CD8-positive, alpha-beta memory T cell (primary cell): ENCODE data around the gene ARPC5. TPM values are rescaled to one million over a fixed set of nuclear protein-coding genes. Genes with fewer than 3 reads are reported as not detected.
"Not testable (repeated sequence)": the region's sequence is repeated elsewhere in the genome, so short reads cannot be mapped to it uniquely, and the experiment has no call there.

ENCODE experiments used
- CTCF ChIA-PET: fragments of 350-600 bp; sonication (Branson Sonifier 250); formaldehyde crosslinking; loops from one replicate; lab custom pipeline; 2021; ENCODE audit warnings: antibody characterized with exemption; lab: Charles Lee
- POLR2A ChIA-PET: fragments of 350-600 bp; sonication (Branson Sonifier 250); formaldehyde crosslinking; loops from one replicate; lab custom pipeline; 2021; ENCODE audit warnings: antibody characterized with exemption; lab: Charles Lee
- DNase-seq, 5 donors: peaks; one replicate each; pipeline versions ENCODE4 v3.0.0 to v3.0.0-alpha.2; 2020 to 2022; ENCODE audit warnings: mixed read lengths in 1 of 5
- H3K27ac ChIP-seq: one replicate; pipeline ENCODE4 v1.7.0; 2013; ENCODE audit warnings: low read depth, mild to moderate bottlenecking, low read length, moderate library complexity
- H3K27me3 ChIP-seq: 2 replicates; pipeline ENCODE4 v1.7.0; 2013; ENCODE audit warnings: low read length, mild to moderate bottlenecking; ENCODE audit not compliant: insufficient read depth, poor library complexity, severe bottlenecking
- H3K36me3 ChIP-seq: 2 replicates; pipeline ENCODE4 v1.7.0; 2013; ENCODE audit warnings: mild to moderate bottlenecking, low read length, moderate library complexity; ENCODE audit not compliant: insufficient read depth
- H3K4me1 ChIP-seq: 2 replicates; pipeline ENCODE4 v1.7.0; 2013; ENCODE audit warnings: mild to moderate bottlenecking, low read length, moderate library complexity; ENCODE audit not compliant: insufficient read depth
- H3K4me3 ChIP-seq: 2 replicates; pipeline ENCODE4 v1.7.0; 2013; ENCODE audit warnings: mild to moderate bottlenecking, low read length
- H3K9me3 ChIP-seq: 2 replicates; pipeline ENCODE4 v1.7.0; 2013; ENCODE audit warnings: mild to moderate bottlenecking, low read length
- H3K27ac Mint-ChIP-seq, 8 donors: one replicate each; pipeline ENCODE4 v1.8.0; 2020 to 2021; ENCODE audit warnings: mixed read lengths in 8 of 8, mild to moderate bottlenecking in 6 of 8, inconsistent platforms in 3 of 8, moderate library complexity in 3 of 8
- H3K27me3 Mint-ChIP-seq, 2 donors: one replicate each; pipeline ENCODE4 v1.8.0; 2020 to 2021; ENCODE audit warnings: mixed read lengths in 2 of 2, mild to moderate bottlenecking in 1 of 2, moderate library complexity in 1 of 2
- H3K36me3 Mint-ChIP-seq, 3 donors: one replicate each; pipeline ENCODE4 v1.8.0; 2020 to 2021; ENCODE audit warnings: mixed read lengths in 3 of 3, inconsistent platforms in 1 of 3, mild to moderate bottlenecking in 1 of 3
- H3K4me1 Mint-ChIP-seq, 3 donors: one replicate each; pipeline ENCODE4 v1.8.0; 2020 to 2021; ENCODE audit warnings: mixed read lengths in 3 of 3, inconsistent platforms in 1 of 3, mild to moderate bottlenecking in 1 of 3
- H3K4me3 Mint-ChIP-seq, 7 donors: one replicate each; pipeline ENCODE4 v1.8.0; 2020 to 2021; ENCODE audit warnings: mixed read lengths in 7 of 7, mild to moderate bottlenecking in 6 of 7, moderate library complexity in 4 of 7, inconsistent platforms in 2 of 7
- H3K9me3 Mint-ChIP-seq, 5 donors: one replicate each; pipeline ENCODE4 v1.8.0; 2020 to 2022; ENCODE audit warnings: mixed read lengths in 5 of 5, mild to moderate bottlenecking in 3 of 5, moderate library complexity in 2 of 5, inconsistent platforms in 1 of 5
- polyA plus RNA-seq: library from polyadenylated mRNA; unstranded; fragments of 300-500 nt; fragmentation: Illumina TruSeq; gene quantifications from one replicate; pipeline ENCODE4 v1.2.3, GENCODE V29; 2021
- total RNA-seq, 2 experiments: library from RNA; stranded (reverse); gene quantifications; one replicate each; pipeline ENCODE4 v1.2.3, GENCODE V29; 2021

The ARPC5 gene
- total and polyA plus RNA-seq, 3 experiments from 2014 or later: 142 to 414 (median 146) TPM

GRCh38 chr1:183622884-183623785 lies 12.4 kb downstream of the ARPC5 start:
- H3K4me1 ChIP-seq: peaks cover 9% of the 10 kb centered on the region
- peak; percentile 7 to 55 (median 29) for DNase-seq
- peaks cover 8% of the 10 kb centered on the region for H3K36me3 ChIP-seq
- POLR2A ChIA-PET: no interaction called here
- Mint-ChIP-seq H3K4me3 (no peak overlapping the region), H3K27ac (peak overlapping the region in 7 of 8 donors; percentile 19 to 92 (median 71)), H3K36me3 (peaks cover 0 to 40% (median 6%) of the 10 kb centered on the region in 3 donors), H3K9me3 (no peaks in the 10 kb centered on the region), H3K4me1 (peaks cover 4 to 41% (median 24%) of the 10 kb centered on the region in 3 donors), H3K27me3 (no peaks in the 10 kb centered on the region)
- H3K27me3 ChIP-seq: no peaks in the 10 kb centered on the region
- CTCF ChIA-PET: interaction anchor here (0.6 to 1.0 kb wide), 3 partner anchors 8 to 341 kb away, joined by 3 read pairs; partner anchors contain the start of gene SMG7
- no peaks in the 10 kb centered on the region for H3K9me3 ChIP-seq
- no peak overlapping the region for H3K4me3 ChIP-seq
- no peak overlapping the region for H3K27ac ChIP-seq

- Mint-ChIP-seq H3K27ac (peak overlapping the region in 3 of 8 donors; percentile 43 to 73 (median 57)), H3K9me3 (no peaks in the 10 kb centered on the region), H3K4me1 (peaks cover 4 to 35% (median 18%) of the 10 kb centered on the region in 3 donors), H3K27me3 (no peaks in the 10 kb centered on the region), H3K36me3 (peaks cover 0 to 35% (median 6%) of the 10 kb centered on the region in 3 donors), H3K4me3 (no peak overlapping the region)
- Histone ChIP-seq H3K36me3 (peaks cover 3% of the 10 kb centered on the region), H3K9me3 (no peaks in the 10 kb centered on the region), H3K4me1 (peaks cover 5% of the 10 kb centered on the region), H3K27me3 (no peaks in the 10 kb centered on the region), H3K27ac (no peak overlapping the region), H3K4me3 (no peak overlapping the region)
- POLR2A ChIA-PET: no interaction called here
- DNase-seq: no peak
- CTCF ChIA-PET: no interaction called here
Measured at GRCh38 chr1:183622013-183622412, 13.6 kb downstream of the ARPC5 start.

GRCh38 chr1:183620311-183620710 lies 15.3 kb downstream of the ARPC5 start:
- Histone ChIP-seq H3K4me1 (peaks cover 5% of the 10 kb centered on the region), H3K9me3 (no peaks in the 10 kb centered on the region), H3K27me3 (no peaks in the 10 kb centered on the region), H3K4me3 (no peak overlapping the region), H3K27ac (no peak overlapping the region), H3K36me3 (peaks cover 2% of the 10 kb centered on the region)
- Mint-ChIP-seq H3K27ac (peak overlapping the region in 4 of 8 donors; percentile 1 to 61 (median 26)), H3K4me3 (no peak overlapping the region), H3K27me3 (no peaks in the 10 kb centered on the region), H3K4me1 (peaks cover 2 to 22% (median 4%) of the 10 kb centered on the region in 3 donors), H3K36me3 (peaks cover 0 to 20% (median 4%) of the 10 kb centered on the region in 3 donors), H3K9me3 (no peaks in the 10 kb centered on the region)
- no peak for DNase-seq
- ChIA-PET CTCF (no interaction called here), POLR2A (no interaction called here)

GRCh38 chr1:183619781-183620180 lies 15.8 kb downstream of the ARPC5 start:
- H3K4me1 ChIP-seq: peaks cover 5% of the 10 kb centered on the region
- peaks cover 0 to 15% (median 4%) of the 10 kb centered on the region in 3 donors for H3K36me3 Mint-ChIP-seq
- DNase-seq: no peak
- no peaks in the 10 kb centered on the region for H3K27me3 ChIP-seq
- no peak overlapping the region for H3K4me3 Mint-ChIP-seq
- peaks cover 2 to 17% (median 3%) of the 10 kb centered on the region in 3 donors for H3K4me1 Mint-ChIP-seq
- peak overlapping the region in 3 of 8 donors; percentile 37 to 68 (median 52) for H3K27ac Mint-ChIP-seq
- peaks cover 0 to 2% of the 10 kb centered on the region in 2 donors for H3K27me3 Mint-ChIP-seq
- ChIA-PET POLR2A (no interaction called here), CTCF (interaction anchor here (1.0 kb wide), 1 partner anchor 35 kb away, joined by 3 read pairs; no protein-coding TSS in a partner anchor)
- H3K4me3 ChIP-seq: no peak overlapping the region
- no peaks in the 10 kb centered on the region for H3K9me3 Mint-ChIP-seq
- no peaks in the 10 kb centered on the region for H3K9me3 ChIP-seq
- H3K27ac ChIP-seq: no peak overlapping the region
- no peaks in the 10 kb centered on the region for H3K36me3 ChIP-seq

- H3K9me3 ChIP-seq, H3K4me3 ChIP-seq, H3K36me3 Mint-ChIP-seq, H3K36me3 ChIP-seq, H3K4me1 ChIP-seq, H3K4me3 Mint-ChIP-seq, H3K27me3 ChIP-seq, H3K9me3 Mint-ChIP-seq, H3K27ac ChIP-seq, H3K4me1 Mint-ChIP-seq, CTCF ChIA-PET, DNase-seq, H3K27me3 Mint-ChIP-seq, POLR2A ChIA-PET: not testable (repeated sequence)
- peak overlapping the region in 1 of 8 donors; percentile 23 for H3K27ac Mint-ChIP-seq
Measured at GRCh38 chr1:183618202-183618601, 17.4 kb downstream of the ARPC5 start.

- H3K4me3 ChIP-seq, H3K36me3 ChIP-seq, H3K27me3 ChIP-seq, H3K9me3 ChIP-seq, POLR2A ChIA-PET, H3K36me3 Mint-ChIP-seq, H3K27ac ChIP-seq, H3K9me3 Mint-ChIP-seq, H3K4me1 Mint-ChIP-seq, CTCF ChIA-PET, DNase-seq, H3K4me3 Mint-ChIP-seq, H3K4me1 ChIP-seq, H3K27ac Mint-ChIP-seq: not testable (repeated sequence)
- H3K27me3 Mint-ChIP-seq: peaks cover 9 to 10% of the 10 kb centered on the region in 2 donors
Measured at GRCh38 chr1:183612975-183613374, 22.6 kb downstream of the ARPC5 start.

GRCh38 chr1:183612407-183612806 lies 23.2 kb downstream of the ARPC5 start:
- Mint-ChIP-seq H3K4me3 (no peak overlapping the region), H3K27ac (no peak overlapping the region), H3K9me3 (peaks cover 0 to 2% (median 0%) of the 10 kb centered on the region in 5 donors), H3K36me3 (no peaks in the 10 kb centered on the region), H3K27me3 (peaks cover 9 to 10% of the 10 kb centered on the region in 2 donors), H3K4me1 (no peaks in the 10 kb centered on the region)
- Histone ChIP-seq H3K27ac (no peak overlapping the region), H3K4me3 (no peak overlapping the region), H3K4me1 (no peaks in the 10 kb centered on the region), H3K36me3 (no peaks in the 10 kb centered on the region), H3K9me3 (no peaks in the 10 kb centered on the region), H3K27me3 (no peaks in the 10 kb centered on the region)
- ChIA-PET POLR2A (no interaction called here), CTCF (no interaction called here)
- no peak for DNase-seq

- no peak for DNase-seq
- Mint-ChIP-seq H3K9me3 (peaks cover 0 to 2% (median 0%) of the 10 kb centered on the region in 5 donors), H3K4me1 (no peaks in the 10 kb centered on the region), H3K36me3 (no peaks in the 10 kb centered on the region), H3K27me3 (peaks cover 9 to 10% of the 10 kb centered on the region in 2 donors), H3K27ac (no peak overlapping the region), H3K4me3 (no peak overlapping the region)
- Histone ChIP-seq H3K36me3 (no peaks in the 10 kb centered on the region), H3K27me3 (no peaks in the 10 kb centered on the region), H3K27ac (no peak overlapping the region), H3K9me3 (no peaks in the 10 kb centered on the region), H3K4me3 (no peak overlapping the region), H3K4me1 (no peaks in the 10 kb centered on the region)
- ChIA-PET CTCF (no interaction called here), POLR2A (no interaction called here)
Measured at GRCh38 chr1:183611021-183611420, 24.6 kb downstream of the ARPC5 start.
